IMR-90 (cell line): ENCODE data around the gene CORO1C. TPM values are rescaled to one million over a fixed set of nuclear protein-coding genes. Genes with fewer than 3 reads are reported as not detected.

Experiments
- ATAC-seq: fragments of 200-7000 bp; cut with Tn5 transposase; 2 replicates; pipeline ENCODE4 v1.9.1; 2020; ENCODE audit warnings: low read depth, mild to moderate bottlenecking, moderate library complexity
- BruUV-seq: library from RNA; stranded (reverse); fragments of 400-500 nt; replicated peaks from 2 replicates; lab custom pipeline; 2021; lab: Mats Ljungman, UMichigan
- CTCF ChIA-PET: fragments of 300-600 bp; formaldehyde crosslinking; extraction: SDS; loops from one replicate; lab custom pipeline; 2021; ENCODE audit warnings: antibody characterized with exemption; lab: Yijun Ruan, JAX
- POLR2A ChIA-PET: fragments of 300-600 bp; sonication (Branson Sonifier 250); formaldehyde crosslinking; loops from one replicate; lab custom pipeline; 2022; ENCODE audit warnings: antibody characterized with exemption; ENCODE audit not compliant: unreplicated experiment; lab: Charles Lee
- DNase-seq: peaks from one replicate; pipeline ENCODE4 v3.0.0; 2013
- H2AFZ ChIP-seq: replicated peaks from 2 replicates; pipeline ENCODE3; 2013; ENCODE audit warnings: low read length, mild to moderate bottlenecking; ENCODE audit not compliant: poor library complexity
- H2AK5ac ChIP-seq: 2 replicates; pipeline ENCODE4 v1.6.1; 2013; ENCODE audit warnings: low read depth, low read length, inconsistent platforms
- H2AK9ac ChIP-seq: replicated peaks from 2 replicates; pipeline ENCODE3; 2013; ENCODE audit warnings: mild to moderate bottlenecking, low read depth, low read length, moderate library complexity; ENCODE audit not compliant: poor library complexity
- H2BK120ac ChIP-seq: 2 replicates; pipeline ENCODE4 v1.6.1; 2013; ENCODE audit warnings: low read depth, low read length, inconsistent platforms
- H2BK15ac ChIP-seq: 3 replicates; pipeline ENCODE4 v1.6.1; 2013; ENCODE audit warnings: low read depth, low read length, inconsistent platforms
- H2BK20ac ChIP-seq: 2 replicates; pipeline ENCODE4 v1.6.1; 2013; ENCODE audit warnings: low read depth, mild to moderate bottlenecking, inconsistent platforms, low read length, moderate library complexity
- H2BK5ac ChIP-seq: 2 replicates; pipeline ENCODE4 v1.6.1; 2013; ENCODE audit warnings: mild to moderate bottlenecking, low read depth, low read length, inconsistent platforms; ENCODE audit not compliant: poor library complexity, severe bottlenecking
- H3K14ac ChIP-seq: replicated peaks from 2 replicates; pipeline ENCODE4 v1.6.1; 2013; ENCODE audit warnings: low read depth, low read length, inconsistent platforms
- H3K18ac ChIP-seq: 2 replicates; pipeline ENCODE4 v1.6.1; 2013; ENCODE audit warnings: low read depth, low read length, control low read depth
- H3K23ac ChIP-seq: 2 replicates; pipeline ENCODE4 v1.6.1; 2013; ENCODE audit warnings: low read depth, low read length, inconsistent platforms
- H3K27ac ChIP-seq: 2 replicates; pipeline ENCODE4 v1.5.1; 2013; ENCODE audit warnings: mild to moderate bottlenecking, control low read depth, low read length; ENCODE audit not compliant: insufficient read depth
- H3K27me3 ChIP-seq: 2 replicates; pipeline ENCODE4 v1.6.1; 2013; ENCODE audit warnings: low read length; ENCODE audit not compliant: control insufficient read depth, insufficient read depth
- H3K36me3 ChIP-seq: 2 replicates; pipeline ENCODE4 v1.6.1; 2013; ENCODE audit warnings: low read length, mixed read lengths; ENCODE audit not compliant: control insufficient read depth, insufficient read depth
- H3K4ac ChIP-seq: 2 replicates; pipeline ENCODE4 v1.6.1; 2013; ENCODE audit warnings: low read depth, low read length, inconsistent platforms
- H3K4me1 ChIP-seq: 2 replicates; pipeline ENCODE4 v1.6.1; 2013; ENCODE audit warnings: low read length, mixed read lengths; ENCODE audit not compliant: control insufficient read depth, insufficient read depth
- H3K4me2 ChIP-seq: 2 replicates; pipeline ENCODE4 v1.6.1; 2013; ENCODE audit warnings: low read depth, mild to moderate bottlenecking, control low read depth, low read length, moderate library complexity
- H3K4me3 ChIP-seq: 2 replicates; pipeline ENCODE4 v1.5.1; 2013; ENCODE audit warnings: low read depth, mild to moderate bottlenecking, control low read depth, low read length, moderate library complexity; ENCODE audit not compliant: insufficient read depth
- H3K56ac ChIP-seq: 2 replicates; pipeline ENCODE4 v1.6.1; 2013; ENCODE audit warnings: low read length, inconsistent platforms; ENCODE audit not compliant: insufficient read depth; ENCODE audit errors: extremely low read depth
- H3K79me1 ChIP-seq, 2 experiments: 2 replicates each; pipeline ENCODE4 v1.6.1; 2013; ENCODE audit warnings: low read length in 2 of 2, inconsistent platforms in 1 of 2, low read depth in 1 of 2
- H3K9ac ChIP-seq: 2 replicates; pipeline ENCODE4 v1.6.1; 2013; ENCODE audit warnings: low read depth, low read length, control low read depth
- H3K9me1 ChIP-seq: 2 replicates; pipeline ENCODE4 v1.6.1; 2013; ENCODE audit warnings: low read length, inconsistent platforms; ENCODE audit not compliant: insufficient read depth
- H3K9me3 ChIP-seq: 2 replicates; pipeline ENCODE4 v1.6.1; 2013; ENCODE audit warnings: low read length; ENCODE audit not compliant: control insufficient read depth, insufficient read depth
- H4K20me1 ChIP-seq: 2 replicates; pipeline ENCODE4 v1.6.1; 2013; ENCODE audit warnings: low read length, inconsistent platforms; ENCODE audit not compliant: insufficient read depth
- H4K5ac ChIP-seq: 2 replicates; pipeline ENCODE4 v1.6.1; 2013; ENCODE audit warnings: mild to moderate bottlenecking, low read depth, low read length, control low read depth
- H4K8ac ChIP-seq, 2 experiments: 2 replicates each; pipeline ENCODE4 v1.6.1; 2013; ENCODE audit warnings: low read depth in 2 of 2, low read length in 2 of 2, control low read depth in 1 of 2, inconsistent platforms in 1 of 2
- H4K91ac ChIP-seq: 2 replicates; pipeline ENCODE4 v1.6.1; 2013; ENCODE audit warnings: low read depth, low read length, inconsistent platforms; ENCODE audit not compliant: insufficient read depth
- BHLHE40 ChIP-seq: fragments of 150-350 bp; IDR thresholded peaks from 2 replicates; pipeline ENCODE4 v1.6.1; 2016; ENCODE audit warnings: mild to moderate bottlenecking, low read depth, low read length
- CEBPB ChIP-seq: IDR thresholded peaks from 2 replicates; pipeline ENCODE4 v1.6.1; 2012; ENCODE audit warnings: low read depth, low read length, improper control_type of control experiment
- CHD1 ChIP-seq: IDR thresholded peaks from 2 replicates; pipeline ENCODE4 v1.6.1; 2012; ENCODE audit warnings: low read depth, low read length, improper control_type of control experiment
- FOS ChIP-seq: fragments of 150-350 bp; IDR thresholded peaks from 2 replicates; pipeline ENCODE4 v1.6.1; 2016; ENCODE audit warnings: low read depth, low read length
- MAFK ChIP-seq: IDR thresholded peaks from 2 replicates; pipeline ENCODE4 v1.6.1; 2012; ENCODE audit warnings: low read depth, low read length, improper control_type of control experiment
- MXI1 ChIP-seq: IDR thresholded peaks from 2 replicates; pipeline ENCODE4 v1.6.1; 2012; ENCODE audit warnings: low read depth, mild to moderate bottlenecking, low read length, moderate library complexity, borderline replicate concordance
- NFE2L2 ChIP-seq: fragments of 150-350 bp; IDR thresholded peaks from 2 replicates; pipeline ENCODE4 v1.6.1; 2016; ENCODE audit warnings: low read depth, mild to moderate bottlenecking, low read length
- RAD21 ChIP-seq: IDR thresholded peaks from 2 replicates; pipeline ENCODE4 v1.6.1; 2012; ENCODE audit warnings: low read length, improper control_type of control experiment
- RCOR1 ChIP-seq: IDR thresholded peaks from 2 replicates; pipeline ENCODE4 v1.6.1; 2012; ENCODE audit warnings: mild to moderate bottlenecking, low read length, improper control_type of control experiment; ENCODE audit not compliant: insufficient replicate concordance
- RFX5 ChIP-seq: IDR thresholded peaks from 2 replicates; pipeline ENCODE4 v1.8.0; 2012; ENCODE audit warnings: low read depth, mild to moderate bottlenecking, low read length, moderate library complexity
- SMC3 ChIP-seq: fragments of 150-350 bp; IDR thresholded peaks from 2 replicates; pipeline ENCODE4 v1.6.1; 2016; ENCODE audit warnings: low read depth, mild to moderate bottlenecking, antibody characterized with exemption, low read length, moderate library complexity
- WGBS, 2 experiments: methylation state at CpG; one replicate each; pipeline versions ENCODE4 v1.1.5 to v1.1.7; 2013; ENCODE audit warnings: missing lambda C conversion rate in 2 of 2; ENCODE audit not compliant: insufficient read length in 1 of 2; ENCODE audit errors: extremely low coverage in 2 of 2; 5-methylcytosine and 5-hydroxymethylcytosine counted together
- dilution Hi-C: fragments of 300-500 bp; cut with HindIII; formaldehyde crosslinking; loops from one replicate; pipeline ENCODE4 v1.14.3; 2018; ENCODE audit warnings: low sequenced_read_pairs; ENCODE audit not compliant: unreplicated experiment
- in situ Hi-C: fragments of 300-500 bp; cut with MboI; formaldehyde crosslinking; loops from 3 replicates; pipeline ENCODE4 v1.14.3; 2019; ENCODE audit warnings: low sequenced_read_pairs, inconsistent platforms, mixed read lengths
- intact Hi-C: fragments of 100-400 bp; cut with micrococcal nuclease; formaldehyde crosslinking; loops from 2 replicates; pipeline ENCODE4 v1.10.0; 2022
- polyA plus RNA-seq, 3 experiments: library from polyadenylated mRNA; depleted of rRNA; stranded (reverse); fragments of >200 nt; gene quantifications; 2 replicates each; pipeline ENCODE4 v1.2.3, GENCODE V29; 2012; ENCODE audit warnings: low replicate concordance in 1 of 3
- total RNA-seq: library from RNA; depleted of rRNA; stranded (reverse); fragments of >200 nt; gene quantifications from 2 replicates; pipeline ENCODE4 v1.2.3, GENCODE V29; 2012
- TF ChIP-seq, protein P1 (sequence below): fragments of 150-350 bp; IDR thresholded peaks from 2 replicates; pipeline ENCODE4 v1.6.1; 2016; ENCODE audit warnings: low read depth, mild to moderate bottlenecking, low read length, moderate library complexity, borderline replicate concordance
- TF ChIP-seq, protein P2 (sequence below): fragments of 150-350 bp; IDR thresholded peaks from 2 replicates; pipeline ENCODE4 v1.6.1; 2017; ENCODE audit warnings: mild to moderate bottlenecking, antibody characterized with exemption, low read length, low read depth
- TF ChIP-seq, protein P3 (sequence below): conservative IDR thresholded peaks from 2 replicates; pipeline ENCODE4 v1.5.1; 2012; ENCODE audit warnings: mild to moderate bottlenecking, low read depth, low read length, improper control_type of control experiment

CORO1C gene
- total and polyA plus RNA-seq, 2 of the 4 experiments (the other 2 are of a cell fraction), result 675 to 1,100 TPM

DNA sequence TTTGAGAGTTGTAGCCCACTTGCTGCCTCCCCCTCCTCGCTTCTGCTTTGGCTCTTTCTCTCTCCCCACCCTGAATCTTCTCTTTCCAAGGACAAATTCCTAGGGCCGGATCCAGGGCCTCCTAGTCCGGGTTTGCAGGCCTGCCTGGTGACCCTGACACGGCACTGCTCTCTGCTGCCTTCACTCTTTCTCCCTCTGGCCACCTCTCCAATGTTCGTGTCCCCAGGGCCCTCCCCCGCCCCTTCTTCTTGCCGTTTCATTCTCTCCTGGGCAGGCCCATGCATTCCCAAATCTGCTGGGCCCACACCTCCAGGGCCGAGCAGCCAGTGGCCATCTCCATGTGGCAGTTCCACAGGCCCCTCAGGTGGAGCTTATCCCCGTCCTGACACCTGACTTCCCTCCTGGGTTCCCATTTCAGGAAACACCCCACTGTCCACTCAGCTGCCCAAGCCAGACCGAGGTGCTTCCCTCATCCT, 34.0 kb upstream of the CORO1C start:
- H3K9me3 ChIP-seq, result no peaks in the 10 kb centered on the region
- no peak overlapping the region for H3K18ac ChIP-seq
- H2AK5ac ChIP-seq, result no peak overlapping the region
- H2AK9ac ChIP-seq, result peak overlapping the region; percentile 55
- no peak overlapping the region for H3K14ac ChIP-seq
- no peak overlapping the region for H4K5ac ChIP-seq
- H2BK5ac ChIP-seq, result no peak overlapping the region
- H2AFZ ChIP-seq, result no peak overlapping the region
- 0 out of 2 replicates have a peak, but pooled peaks cover 2% of the 10 kb centered on the region for H3K4me1 ChIP-seq
- TF ChIP-seq, protein P1, sequence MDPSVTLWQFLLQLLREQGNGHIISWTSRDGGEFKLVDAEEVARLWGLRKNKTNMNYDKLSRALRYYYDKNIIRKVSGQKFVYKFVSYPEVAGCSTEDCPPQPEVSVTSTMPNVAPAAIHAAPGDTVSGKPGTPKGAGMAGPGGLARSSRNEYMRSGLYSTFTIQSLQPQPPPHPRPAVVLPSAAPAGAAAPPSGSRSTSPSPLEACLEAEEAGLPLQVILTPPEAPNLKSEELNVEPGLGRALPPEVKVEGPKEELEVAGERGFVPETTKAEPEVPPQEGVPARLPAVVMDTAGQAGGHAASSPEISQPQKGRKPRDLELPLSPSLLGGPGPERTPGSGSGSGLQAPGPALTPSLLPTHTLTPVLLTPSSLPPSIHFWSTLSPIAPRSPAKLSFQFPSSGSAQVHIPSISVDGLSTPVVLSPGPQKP, result no peak
- TF ChIP-seq FOS (no peak), MAFK (no peak), NFE2L2 (no peak), CHD1 (no peak), RCOR1 (no peak), BHLHE40 (no peak), RAD21 (no peak), CEBPB (no peak), SMC3 (no peak), MXI1 (no peak), RFX5 (no peak)
- TF ChIP-seq, protein P2, sequence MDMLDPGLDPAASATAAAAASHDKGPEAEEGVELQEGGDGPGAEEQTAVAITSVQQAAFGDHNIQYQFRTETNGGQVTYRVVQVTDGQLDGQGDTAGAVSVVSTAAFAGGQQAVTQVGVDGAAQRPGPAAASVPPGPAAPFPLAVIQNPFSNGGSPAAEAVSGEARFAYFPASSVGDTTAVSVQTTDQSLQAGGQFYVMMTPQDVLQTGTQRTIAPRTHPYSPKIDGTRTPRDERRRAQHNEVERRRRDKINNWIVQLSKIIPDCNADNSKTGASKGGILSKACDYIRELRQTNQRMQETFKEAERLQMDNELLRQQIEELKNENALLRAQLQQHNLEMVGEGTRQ, result no peak
- TF ChIP-seq, protein P3, sequence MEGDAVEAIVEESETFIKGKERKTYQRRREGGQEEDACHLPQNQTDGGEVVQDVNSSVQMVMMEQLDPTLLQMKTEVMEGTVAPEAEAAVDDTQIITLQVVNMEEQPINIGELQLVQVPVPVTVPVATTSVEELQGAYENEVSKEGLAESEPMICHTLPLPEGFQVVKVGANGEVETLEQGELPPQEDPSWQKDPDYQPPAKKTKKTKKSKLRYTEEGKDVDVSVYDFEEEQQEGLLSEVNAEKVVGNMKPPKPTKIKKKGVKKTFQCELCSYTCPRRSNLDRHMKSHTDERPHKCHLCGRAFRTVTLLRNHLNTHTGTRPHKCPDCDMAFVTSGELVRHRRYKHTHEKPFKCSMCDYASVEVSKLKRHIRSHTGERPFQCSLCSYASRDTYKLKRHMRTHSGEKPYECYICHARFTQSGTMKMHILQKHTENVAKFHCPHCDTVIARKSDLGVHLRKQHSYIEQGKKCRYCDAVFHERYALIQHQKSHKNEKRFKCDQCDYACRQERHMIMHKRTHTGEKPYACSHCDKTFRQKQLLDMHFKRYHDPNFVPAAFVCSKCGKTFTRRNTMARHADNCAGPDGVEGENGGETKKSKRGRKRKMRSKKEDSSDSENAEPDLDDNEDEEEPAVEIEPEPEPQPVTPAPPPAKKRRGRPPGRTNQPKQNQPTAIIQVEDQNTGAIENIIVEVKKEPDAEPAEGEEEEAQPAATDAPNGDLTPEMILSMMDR, result no peak
- no peak overlapping the region for H3K4me3 ChIP-seq
- H4K20me1 ChIP-seq, result no peaks in the 10 kb centered on the region; the same call in 1 of the 2 replicates
- dilution Hi-C loops (no loop called here), in situ Hi-C loops (no loop called here), intact Hi-C loops (no loop called here)
- H3K27me3 ChIP-seq, result peaks cover 3% of the 10 kb centered on the region; the same call in 1 of the 2 replicates
- H3K79me1 ChIP-seq, result no peaks in the 10 kb centered on the region
- H2BK15ac ChIP-seq, result no peak overlapping the region
- ATAC-seq, result no peak
- POLR2A ChIA-PET, result no interaction called here
- no peaks in the 10 kb centered on the region for H3K9me1 ChIP-seq
- H3K23ac ChIP-seq, result no peak overlapping the region
- H3K4ac ChIP-seq, result no peak overlapping the region
- H4K91ac ChIP-seq, result no peak overlapping the region
- no peak overlapping the region for H2BK120ac ChIP-seq
- no peak overlapping the region for H3K9ac ChIP-seq
- CTCF ChIA-PET, result no interaction called here
- BruUV-seq, result no TSS peak
- no peaks in the 10 kb centered on the region for H3K36me3 ChIP-seq
- no peak overlapping the region for H2BK20ac ChIP-seq
- WGBS, 2 experiments, result 64% methylated on average over 6 of the region's 10 CpGs; no CpG with 5 or more reads in 1 of the 2 experiments
- H4K8ac ChIP-seq, result no peak overlapping the region
- H3K27ac ChIP-seq, result no peak overlapping the region
- DNase-seq, result no peak
- no peak overlapping the region for H3K4me2 ChIP-seq
- no peak overlapping the region for H3K56ac ChIP-seq
